Tibial nerve (tissue), 4 donors: ENCODE results near the gene STYX. TPM values are rescaled to one million over a fixed set of nuclear protein-coding genes. Genes with fewer than 3 reads are reported as not detected.

Source experiments
- DNase-seq, 2 donors: peaks; one replicate each; pipeline ENCODE4 v3.0.0-alpha.2; 2019; ENCODE audit warnings: low spot score in 2 of 2
- H3K27ac ChIP-seq, 4 donors: fragments of 200-600 bp; sonication (generic) in 3 of 4; one replicate each; pipeline ENCODE4 v1.5.1; 2017 to 2019; ENCODE audit warnings: mild to moderate bottlenecking in 1 of 4
- H3K27me3 ChIP-seq, 2 donors: fragments of 200-600 bp; sonication (generic) in 1 of 2; one replicate each; pipeline versions ENCODE4 v1.5.1 to v1.6.0; 2017 to 2019
- H3K36me3 ChIP-seq, 3 donors: fragments of 200-600 bp; sonication (generic); one replicate each; pipeline ENCODE4 v1.5.1; 2018 to 2019
- H3K4me1 ChIP-seq, 4 donors: fragments of 200-600 bp; sonication (generic) in 3 of 4; one replicate each; pipeline ENCODE4 v1.5.1; 2017 to 2019
- H3K4me3 ChIP-seq, 4 donors: fragments of 200-600 bp; sonication (generic) in 3 of 4; one replicate each; pipeline ENCODE4 v1.5.1; 2017 to 2019; ENCODE audit warnings: mild to moderate bottlenecking in 1 of 4, moderate library complexity in 1 of 4
- H3K9me3 ChIP-seq, 4 donors: fragments of 200-600 bp; sonication (generic) in 3 of 4; one replicate each; pipeline ENCODE4 v1.5.1; 2017 to 2019
- EP300 ChIP-seq, 2 donors: sonication (generic); formaldehyde crosslinking; IDR thresholded peaks; one replicate each; pipeline ENCODE4 v1.6.1; 2017; ENCODE audit warnings: antibody characterized with exemption in 2 of 2, mild to moderate bottlenecking in 1 of 2
- POLR2A ChIP-seq, 2 donors: fragments of 450-650 bp; IDR thresholded peaks; one replicate each; pipeline ENCODE4 v1.6.1; 2017; ENCODE audit warnings: antibody characterized with exemption in 2 of 2, mild to moderate bottlenecking in 2 of 2, moderate library complexity in 2 of 2
- WGBS, 2 donors: methylation state at CpG; one replicate each; pipeline ENCODE4 v1.1.5; 2018; 5-methylcytosine and 5-hydroxymethylcytosine counted together
- total RNA-seq, 4 donors: library from RNA; depleted of rRNA; stranded (reverse); fragments of >200 nt; gene quantifications; one replicate each; pipeline ENCODE4 v1.1.0, GENCODE V29; 2016
- TF ChIP-seq, protein P1 (sequence below), 5 experiments: fragments of 200-600 bp in 3 of 5; fragments of 450-650 bp in 2 of 5; sonication (generic) in 3 of 5; IDR thresholded peaks; one replicate each; pipeline ENCODE4 v1.5.1; 2016 to 2019; ENCODE audit warnings: antibody characterized with exemption in 5 of 5, mild to moderate bottlenecking in 3 of 5, moderate library complexity in 2 of 5

Gene STYX
- total RNA-seq, 4 donors from 2014 or later, result 9.9 to 13.8 (median 11.8) TPM

DNA sequence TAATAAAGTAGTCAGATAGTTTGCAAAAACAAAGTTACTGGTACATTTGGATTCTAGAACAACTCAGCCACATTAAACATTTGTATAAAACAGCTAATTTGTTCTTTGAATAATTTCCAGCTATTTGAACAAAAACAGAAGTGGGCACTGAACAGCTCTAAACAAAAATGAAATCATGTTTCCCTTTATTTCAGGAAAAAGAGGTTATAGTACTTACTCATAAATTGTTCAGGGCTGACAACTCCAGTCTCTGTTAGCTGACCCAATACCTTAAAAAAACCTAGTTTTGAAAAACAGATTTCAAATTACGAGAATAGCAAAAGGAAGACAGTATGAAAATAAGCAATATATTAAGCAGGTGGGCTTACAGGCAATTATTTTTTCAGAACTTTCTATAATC is 53.2 kb downstream of the STYX start:
- TF ChIP-seq EP300 (IDR thresholded peaks at IDR 0.05), result no peak
- TF ChIP-seq POLR2A (IDR thresholded peaks at IDR 0.05), result no peak
- TF ChIP-seq, protein P1, sequence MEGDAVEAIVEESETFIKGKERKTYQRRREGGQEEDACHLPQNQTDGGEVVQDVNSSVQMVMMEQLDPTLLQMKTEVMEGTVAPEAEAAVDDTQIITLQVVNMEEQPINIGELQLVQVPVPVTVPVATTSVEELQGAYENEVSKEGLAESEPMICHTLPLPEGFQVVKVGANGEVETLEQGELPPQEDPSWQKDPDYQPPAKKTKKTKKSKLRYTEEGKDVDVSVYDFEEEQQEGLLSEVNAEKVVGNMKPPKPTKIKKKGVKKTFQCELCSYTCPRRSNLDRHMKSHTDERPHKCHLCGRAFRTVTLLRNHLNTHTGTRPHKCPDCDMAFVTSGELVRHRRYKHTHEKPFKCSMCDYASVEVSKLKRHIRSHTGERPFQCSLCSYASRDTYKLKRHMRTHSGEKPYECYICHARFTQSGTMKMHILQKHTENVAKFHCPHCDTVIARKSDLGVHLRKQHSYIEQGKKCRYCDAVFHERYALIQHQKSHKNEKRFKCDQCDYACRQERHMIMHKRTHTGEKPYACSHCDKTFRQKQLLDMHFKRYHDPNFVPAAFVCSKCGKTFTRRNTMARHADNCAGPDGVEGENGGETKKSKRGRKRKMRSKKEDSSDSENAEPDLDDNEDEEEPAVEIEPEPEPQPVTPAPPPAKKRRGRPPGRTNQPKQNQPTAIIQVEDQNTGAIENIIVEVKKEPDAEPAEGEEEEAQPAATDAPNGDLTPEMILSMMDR (IDR thresholded peaks at IDR 0.05), result no peak
- 79 to 94% methylated on average over 1 of the region's 1 CpG for WGBS, 2 donors

GRCh38 chr14:52786887-52787286 is 56.9 kb downstream of the STYX start:
- no peaks in the 10 kb centered on the region for H3K27me3 ChIP-seq
- TF ChIP-seq EP300 (IDR thresholded peaks at IDR 0.05) (no peak), POLR2A (IDR thresholded peaks at IDR 0.05) (no peak)
- TF ChIP-seq, protein P1 (IDR thresholded peaks at IDR 0.05), result no peak
- no peak for DNase-seq

More for the DNA sequence above, 53.2 kb downstream of the STYX start:
- Histone ChIP-seq H3K36me3 (peaks cover 0 to 16% (median 0%) of the 10 kb centered on the region in 3 donors), H3K4me1 (no peaks in the 10 kb centered on the region), H3K4me3 (no peak overlapping the region), H3K27me3 (no peaks in the 10 kb centered on the region), H3K9me3 (no peaks in the 10 kb centered on the region), H3K27ac (no peak overlapping the region)
- no peak for DNase-seq

GRCh38 chr14:52789118-52789517 is 59.2 kb downstream of the STYX start:
- TF ChIP-seq POLR2A (IDR thresholded peaks at IDR 0.05), result no peak
- Histone ChIP-seq H3K4me1 (peaks cover 0 to 28% (median 11%) of the 10 kb centered on the region in 4 donors), H3K36me3 (no peaks in the 10 kb centered on the region), H3K27ac (no peak overlapping the region), H3K4me3 (no peak overlapping the region), H3K9me3 (no peaks in the 10 kb centered on the region), H3K27me3 (no peaks in the 10 kb centered on the region)
- WGBS, 2 donors, result 88 to 93% methylated on average over 2 of the region's 2 CpGs
- DNase-seq, result no peak

More at GRCh38 chr14:52786887-52787286, 56.9 kb downstream of the STYX start:
- Histone ChIP-seq H3K36me3 (no peaks in the 10 kb centered on the region), H3K9me3 (no peaks in the 10 kb centered on the region), H3K4me1 (peaks cover 0 to 21% (median 11%) of the 10 kb centered on the region in 4 donors), H3K4me3 (no peak overlapping the region), H3K27ac (no peak overlapping the region)

DNA sequence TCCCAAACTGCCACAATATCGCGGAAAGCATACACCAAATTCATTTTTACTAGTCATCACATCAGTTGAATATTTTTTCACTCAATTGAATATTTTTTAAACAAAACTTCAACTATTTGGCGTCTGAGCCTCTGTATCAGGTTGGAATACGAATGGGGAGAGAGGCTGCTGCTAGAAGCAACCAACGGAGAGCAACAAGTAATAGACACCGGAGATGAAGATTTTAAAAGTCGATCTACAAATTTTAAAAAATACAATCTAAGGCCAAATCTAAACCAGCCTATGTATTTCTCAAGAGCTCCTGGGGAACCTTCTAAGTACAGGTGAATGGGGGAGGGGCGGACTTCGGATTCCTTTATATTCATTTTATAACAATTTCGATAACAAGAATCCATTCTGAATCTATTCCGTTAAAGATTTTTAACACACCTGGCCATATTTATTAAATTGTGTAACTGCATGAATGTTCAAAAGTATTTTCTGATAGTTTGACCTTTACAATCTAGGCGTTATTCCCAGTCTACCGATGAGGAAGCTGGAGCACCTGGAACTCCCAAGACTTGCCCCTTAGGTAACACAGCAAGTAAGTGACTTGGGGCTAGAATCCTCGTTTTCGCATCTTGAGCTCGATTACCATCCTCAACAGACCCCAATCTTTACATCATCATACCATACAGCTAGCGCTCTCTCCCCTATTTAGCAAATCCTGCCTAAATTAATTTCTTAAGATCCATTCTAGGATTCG is 60.2 kb downstream of the STYX start:
- Histone ChIP-seq H3K27ac (peak overlapping the region in 2 of 4 donors; percentile 84 to 94), H3K36me3 (no peaks in the 10 kb centered on the region), H3K27me3 (no peaks in the 10 kb centered on the region), H3K9me3 (no peaks in the 10 kb centered on the region), H3K4me1 (peaks cover 0 to 28% (median 11%) of the 10 kb centered on the region in 4 donors), H3K4me3 (peak overlapping the region; percentile 53 to 94 (median 76))
- DNase-seq, result no peak
- TF ChIP-seq, protein P1 (IDR thresholded peaks at IDR 0.05), result no peak
- TF ChIP-seq POLR2A (IDR thresholded peaks at IDR 0.05), result no peak
- no peak for TF ChIP-seq EP300 (IDR thresholded peaks at IDR 0.05)
- 53 to 56% methylated on average over 18 of the region's 18 CpGs for WGBS, 2 donors

GRCh38 chr14:52790756-52791222 is 60.8 kb downstream of the STYX start:
- H3K4me3 ChIP-seq, result peak overlapping the region; percentile 53 to 94 (median 76)
- no peak for DNase-seq
- peaks cover 0 to 28% (median 11%) of the 10 kb centered on the region in 4 donors for H3K4me1 ChIP-seq
- H3K27ac ChIP-seq, result peak overlapping the region; percentile 49 to 94 (median 88)
- WGBS, 2 donors, result 0 to 2% methylated on average over 19 to 26 of the region's 26 CpGs
- no peaks in the 10 kb centered on the region for H3K36me3 ChIP-seq
- TF ChIP-seq POLR2A (IDR thresholded peaks at IDR 0.05), result no peak
- TF ChIP-seq EP300 (IDR thresholded peaks at IDR 0.05), result no peak
- TF ChIP-seq, protein P1 (IDR thresholded peaks at IDR 0.05), result no peak
- no peaks in the 10 kb centered on the region for H3K27me3 ChIP-seq
- H3K9me3 ChIP-seq, result no peaks in the 10 kb centered on the region
